Adrenal gland (tissue), 5 donors: ENCODE results near the gene PIP4K2C.

ENCODE experiments used
- CTCF ChIP-seq, 6 experiments: fragments of 450-650 bp in 4 of 6; fragments of 200-600 bp in 2 of 6; sonication (generic) in 1 of 6; IDR thresholded peaks; 1 replicate in 5 of 6; 2 replicates in 1 of 6; pipeline versions ENCODE4 v1.5.1 to v1.8.0; 2016 to 2021; ENCODE audit warnings: antibody characterized with exemption in 6 of 6, mild to moderate bottlenecking in 2 of 6, moderate library complexity in 1 of 6
- POLR2A ChIP-seq, 2 donors: fragments of 450-650 bp; IDR thresholded peaks; one replicate each; pipeline ENCODE4 v1.6.1; 2017; ENCODE audit warnings: antibody characterized with exemption in 2 of 2, mild to moderate bottlenecking in 2 of 2, moderate library complexity in 1 of 2
- donor health status: DM: no; HTN: no; CAD: no.

- TF ChIP-seq CTCF (IDR thresholded peaks at IDR 0.05) (no peak), POLR2A (IDR thresholded peaks at IDR 0.05) (no peak)
These were observed 12.3 kb downstream of the PIP4K2C start for GRCh38 chr12:57603324-57603723.
